Neural progenitor cell (in vitro differentiated cells): Measurements from ENCODE around the gene ZNF649. TPM values are rescaled to one million over a fixed set of nuclear protein-coding genes. Genes with fewer than 3 reads are reported as not detected.

Experiments used
- DNase-seq: peaks from one replicate; pipeline ENCODE4 v3.0.0-alpha.2; 2016; ENCODE audit warnings: low spot score
- H2AFZ ChIP-seq: fragments of 200-600 bp; sonication (generic); replicated peaks from 2 replicates; pipeline ENCODE4 v1.6.1; 2016; ENCODE audit warnings: antibody characterized with exemption
- H3F3A ChIP-seq: fragments of 200-600 bp; sonication (generic); 2 replicates; pipeline ENCODE4 v1.6.1; 2016; ENCODE audit warnings: antibody characterized with exemption, low read depth
- H3K27ac ChIP-seq: fragments of 200-600 bp; sonication (generic); 2 replicates; pipeline ENCODE4 v1.5.1; 2016; ENCODE audit warnings: mild to moderate bottlenecking
- H3K27me3 ChIP-seq: fragments of 200-600 bp; sonication (generic); 2 replicates; pipeline ENCODE4 v1.6.1; 2016; ENCODE audit warnings: mild to moderate bottlenecking, moderate library complexity
- H3K36me3 ChIP-seq: fragments of 200-600 bp; sonication (generic); 2 replicates; pipeline ENCODE4 v1.5.1; 2016
- H3K4me1 ChIP-seq: fragments of 200-600 bp; sonication (generic); 2 replicates; pipeline ENCODE4 v1.6.1; 2016; ENCODE audit warnings: mixed run types
- H3K4me2 ChIP-seq: fragments of 200-600 bp; sonication (generic); 2 replicates; pipeline ENCODE4 v1.6.1; 2016
- H3K4me3 ChIP-seq: fragments of 200-600 bp; sonication (generic); 2 replicates; pipeline ENCODE4 v1.5.1; 2016
- H3K79me2 ChIP-seq: fragments of 200-600 bp; sonication (generic); 2 replicates; pipeline ENCODE4 v1.6.1; 2016; ENCODE audit warnings: low read depth
- H3K9ac ChIP-seq: fragments of 200-600 bp; sonication (generic); 2 replicates; pipeline ENCODE4 v1.6.1; 2016
- H3K9me3 ChIP-seq: fragments of 200-600 bp; sonication (generic); 2 replicates; pipeline ENCODE4 v1.5.1; 2016; ENCODE audit warnings: low read depth
- H4K20me1 ChIP-seq: fragments of 200-600 bp; sonication (generic); 2 replicates; pipeline ENCODE4 v1.6.1; 2016; ENCODE audit warnings: low read depth
- H3K27ac Mint-ChIP-seq: 3 replicates; pipeline ENCODE4 v1.8.0; 2021; ENCODE audit warnings: mixed read lengths
- H3K27me3 Mint-ChIP-seq: 2 replicates; pipeline ENCODE4 v1.8.0; 2022; ENCODE audit warnings: low read depth, mild to moderate bottlenecking, inconsistent platforms, moderate library complexity, mixed read lengths; ENCODE audit not compliant: insufficient read depth
- H3K36me3 Mint-ChIP-seq: 3 replicates; pipeline ENCODE4 v1.8.0; 2021; ENCODE audit warnings: mixed read lengths
- H3K4me1 Mint-ChIP-seq: 3 replicates; pipeline ENCODE4 v1.8.0; 2021; ENCODE audit warnings: mixed read lengths
- H3K4me3 Mint-ChIP-seq: 3 replicates; pipeline ENCODE4 v1.8.0; 2021; ENCODE audit warnings: mild to moderate bottlenecking, moderate library complexity, mixed read lengths
- H3K9me3 Mint-ChIP-seq: 3 replicates; pipeline ENCODE4 v1.8.0; 2020; ENCODE audit warnings: mixed read lengths
- CTCF ChIP-seq: fragments of 200-600 bp; sonication (generic); IDR thresholded peaks from 2 replicates; pipeline ENCODE4 v1.5.1; 2017; ENCODE audit warnings: antibody characterized with exemption, mild to moderate bottlenecking
- EZH2 ChIP-seq: fragments of 200-600 bp; sonication (generic); IDR thresholded peaks from 2 replicates; pipeline ENCODE4 v1.6.1; 2017; ENCODE audit warnings: antibody characterized with exemption, mild to moderate bottlenecking, moderate library complexity
- EZH2phosphoT487 ChIP-seq: fragments of 200-600 bp; sonication (generic); IDR thresholded peaks from 2 replicates; pipeline ENCODE4 v1.6.1; 2017; ENCODE audit warnings: antibody characterized with exemption
- total RNA-seq: library from RNA; depleted of rRNA; stranded (reverse); fragments of >200 nt; gene quantifications from 2 replicates; pipeline ENCODE4 v1.2.3, GENCODE V29; 2015; ENCODE audit warnings: low replicate concordance

Gene ZNF649
- total RNA-seq, 1 donor from 2014 or later = 49.6 TPM

- H3K4me1 Mint-ChIP-seq = no peaks in the 10 kb centered on the region
- Histone ChIP-seq H3K4me2 (no peak overlapping the region), H3K27ac (no peak overlapping the region), H4K20me1 (no peaks in the 10 kb centered on the region), H3K9me3 (peaks cover 46% of the 10 kb centered on the region), H3K36me3 (peaks cover 62% of the 10 kb centered on the region), H3K27me3 (no peaks in the 10 kb centered on the region), H2AFZ (no peak overlapping the region), H3K9ac (no peak overlapping the region), H3K79me2 (no peaks in the 10 kb centered on the region), H3K4me3 (no peak overlapping the region), H3K4me1 (no peaks in the 10 kb centered on the region), H3F3A (peaks cover 7% of the 10 kb centered on the region)
- H3K9me3 Mint-ChIP-seq = peaks cover 90% of the 10 kb centered on the region
- TF ChIP-seq EZH2phosphoT487 = no peak
- no peak for TF ChIP-seq EZH2
- no peak for TF ChIP-seq CTCF
- H3K4me3 Mint-ChIP-seq = no peak overlapping the region
- no peak overlapping the region for H3K27ac Mint-ChIP-seq
- H3K36me3 Mint-ChIP-seq = peaks cover 77% of the 10 kb centered on the region
- no peak for DNase-seq
- peaks cover 2% of the 10 kb centered on the region for H3K27me3 Mint-ChIP-seq
Observed at GRCh38 chr19:51944798-51945552, 40.2 kb upstream of the ZNF649 start.

- H3F3A ChIP-seq = no peaks in the 10 kb centered on the region
- peaks cover 11% of the 10 kb centered on the region for H3K9me3 ChIP-seq
- no peak overlapping the region for H3K27ac ChIP-seq
- H3K79me2 ChIP-seq = no peaks in the 10 kb centered on the region
- H2AFZ ChIP-seq = no peak overlapping the region
- DNase-seq = no peak
- no peak overlapping the region for H3K4me2 ChIP-seq
- H3K4me1 Mint-ChIP-seq = no peaks in the 10 kb centered on the region
- TF ChIP-seq EZH2 = no peak
- no peak for TF ChIP-seq CTCF
- TF ChIP-seq EZH2phosphoT487 = no peak
- no peaks in the 10 kb centered on the region for H3K27me3 ChIP-seq
- peaks cover 47% of the 10 kb centered on the region for H3K36me3 ChIP-seq
- H3K4me1 ChIP-seq = no peaks in the 10 kb centered on the region
- no peak overlapping the region for H3K9ac ChIP-seq
- H3K36me3 Mint-ChIP-seq = peaks cover 81% of the 10 kb centered on the region
- no peak overlapping the region for H3K4me3 ChIP-seq
- no peaks in the 10 kb centered on the region for H4K20me1 ChIP-seq
- peaks cover 2% of the 10 kb centered on the region for H3K27me3 Mint-ChIP-seq
- no peak overlapping the region for H3K4me3 Mint-ChIP-seq
- H3K9me3 Mint-ChIP-seq = peaks cover 69% of the 10 kb centered on the region
- H3K27ac Mint-ChIP-seq = no peak overlapping the region
Observed at GRCh38 chr19:51938936-51939335, 34.1 kb upstream of the ZNF649 start.

GRCh38 chr19:51931921-51932320, 27.1 kb upstream of the ZNF649 start:
- no peaks in the 10 kb centered on the region for H3K9me3 ChIP-seq
- TF ChIP-seq CTCF = no peak
- H3K4me3 Mint-ChIP-seq = no peak overlapping the region
- peaks cover 34% of the 10 kb centered on the region for H3K79me2 ChIP-seq
- DNase-seq = no peak
- H2AFZ ChIP-seq = no peak overlapping the region
- H3K27me3 Mint-ChIP-seq = peaks cover 3% of the 10 kb centered on the region
- H3K4me3 ChIP-seq = no peak overlapping the region
- H3K27me3 ChIP-seq = no peaks in the 10 kb centered on the region
- H3K9ac ChIP-seq = no peak overlapping the region
- H3K4me1 ChIP-seq = no peaks in the 10 kb centered on the region
- H3F3A ChIP-seq = no peaks in the 10 kb centered on the region
- peaks cover 37% of the 10 kb centered on the region for H3K9me3 Mint-ChIP-seq
- peaks cover 23% of the 10 kb centered on the region for H3K36me3 ChIP-seq
- no peak overlapping the region for H3K27ac Mint-ChIP-seq
- H3K36me3 Mint-ChIP-seq = peaks cover 66% of the 10 kb centered on the region
- no peaks in the 10 kb centered on the region for H4K20me1 ChIP-seq
- no peak overlapping the region for H3K27ac ChIP-seq
- H3K4me1 Mint-ChIP-seq = peaks cover 10% of the 10 kb centered on the region
- H3K4me2 ChIP-seq = no peak overlapping the region
